HepG2 (cell line): ENCODE results near the gene PPP4C. TPM values are rescaled to one million over a fixed set of nuclear protein-coding genes. Genes with fewer than 3 reads are reported as not detected.

ENCODE experiments used
- ADNP ChIP-seq: sonication (generic); formaldehyde crosslinking; IDR thresholded peaks from 2 replicates; pipeline ENCODE4 v1.4.0; 2020; ENCODE audit warnings: missing genetic modification reagents
- EED ChIP-seq: sonication (generic); formaldehyde crosslinking; IDR thresholded peaks from 2 replicates; pipeline ENCODE4 v1.5.0; 2020; ENCODE audit warnings: mild to moderate bottlenecking, missing genetic modification reagents
- ETV5 ChIP-seq: IDR thresholded peaks from 2 replicates; pipeline ENCODE4 v1.6.1; 2018; ENCODE audit warnings: missing biosample characterization, missing genetic modification reagents, inconsistent platforms, borderline replicate concordance
- ETV6 ChIP-seq: sonication (generic); formaldehyde crosslinking; conservative IDR thresholded peaks from 2 replicates; pipeline ENCODE4 v1.4.0; 2020; ENCODE audit warnings: missing genetic modification reagents
- HES4 ChIP-seq: sonication (generic); formaldehyde crosslinking; IDR thresholded peaks from 2 replicates; pipeline ENCODE4 v1.9.0; 2021; ENCODE audit warnings: mild to moderate bottlenecking, missing genetic modification reagents, borderline replicate concordance
- IRX3 ChIP-seq: sonication (generic); formaldehyde crosslinking; IDR thresholded peaks from 2 replicates; pipeline ENCODE4 v1.8.1; 2023; ENCODE audit warnings: mild to moderate bottlenecking, low read depth, missing genetic modification reagents, borderline replicate concordance
- KDM1A ChIP-seq: IDR thresholded peaks from 2 replicates; pipeline ENCODE4 v1.6.1; 2016; ENCODE audit warnings: missing compliant biosample characterization
- SRSF1 ChIP-seq: fragments of 200-400 bp; formaldehyde crosslinking; optimal IDR thresholded peaks from 2 replicates; pipeline ENCODE3; 2017; ENCODE audit warnings: mild to moderate bottlenecking, low read depth, low read length, moderate library complexity
- THYN1 ChIP-seq: sonication (generic); formaldehyde crosslinking; IDR thresholded peaks from 2 replicates; pipeline ENCODE4 v1.8.1; 2023; ENCODE audit warnings: low read depth, mild to moderate bottlenecking, moderate library complexity, missing genetic modification reagents, borderline replicate concordance
- ZNF460 ChIP-seq: sonication (generic); formaldehyde crosslinking; IDR thresholded peaks from 2 replicates; pipeline ENCODE4 v1.5.1; 2020; ENCODE audit warnings: missing genetic modification reagents, mild to moderate bottlenecking, borderline replicate concordance
- ZNF619 ChIP-seq: sonication (generic); formaldehyde crosslinking; IDR thresholded peaks from 2 replicates; pipeline ENCODE4 v1.4.0; 2020; ENCODE audit warnings: mild to moderate bottlenecking, missing genetic modification reagents
- ZNF7 ChIP-seq: IDR thresholded peaks from 2 replicates; pipeline ENCODE4 v1.6.1; 2016; ENCODE audit warnings: missing biosample characterization, missing genetic modification reagents
- polyA plus RNA-seq, 8 experiments: library from polyadenylated mRNA; depleted of rRNA in 3 of 8; stranded (reverse) in 7 of 8; unstranded in 1 of 8; fragments of >200 nt; fragmentation: Illumina TruSeq in 4 of 8; extraction: Trizol in 4 of 8; gene quantifications; 2 replicates each; pipeline versions ENCODE4 v1.2.1 to v1.2.3, GENCODE V29; 2011 to 2016; ENCODE audit warnings: low read depth in 4 of 8, missing spikeins in 1 of 8, mixed read lengths in 1 of 8; ENCODE audit not compliant: insufficient read depth in 1 of 8
- total RNA-seq, 5 experiments: library from RNA; depleted of rRNA; stranded (reverse); fragments of >200 nt; fragmentation: Illumina TruSeq; extraction: Trizol; gene quantifications; 2 replicates each; pipeline ENCODE4 v1.2.3, GENCODE V29; 2016; ENCODE audit warnings: low read depth in 1 of 5
- TF ChIP-seq, protein P1 (sequence below): sonication (generic); formaldehyde crosslinking; IDR thresholded peaks from 2 replicates; pipeline ENCODE4 v1.4.0; 2020; ENCODE audit warnings: missing genetic modification reagents
- TF ChIP-seq, protein P2 (sequence below): sonication (generic); formaldehyde crosslinking; IDR thresholded peaks from 2 replicates; pipeline ENCODE4 v1.8.0; 2022; ENCODE audit warnings: missing genetic modification reagents, mild to moderate bottlenecking, borderline replicate concordance
- TF ChIP-seq, protein P3 (sequence below): sonication (generic); formaldehyde crosslinking; IDR thresholded peaks from 2 replicates; pipeline ENCODE4 v1.8.0; 2022; ENCODE audit warnings: low read depth, missing genetic modification reagents
- TF ChIP-seq, protein P4 (sequence below): sonication (generic); formaldehyde crosslinking; IDR thresholded peaks from 2 replicates; pipeline ENCODE4 v1.8.0; 2022; ENCODE audit warnings: mild to moderate bottlenecking, missing genetic modification reagents; ENCODE audit not compliant: insufficient replicate concordance
- TF ChIP-seq, protein P5 (sequence below): sonication (generic); formaldehyde crosslinking; IDR thresholded peaks from 2 replicates; pipeline ENCODE4 v1.5.0; 2020; ENCODE audit warnings: missing genetic modification reagents, mild to moderate bottlenecking, borderline replicate concordance

PPP4C gene
- total and polyA plus RNA-seq, 2 of the 13 experiments (the other 11 are each of a cell fraction or from before 2014, with no cell fraction given), result 176 to 220 TPM

DNA sequence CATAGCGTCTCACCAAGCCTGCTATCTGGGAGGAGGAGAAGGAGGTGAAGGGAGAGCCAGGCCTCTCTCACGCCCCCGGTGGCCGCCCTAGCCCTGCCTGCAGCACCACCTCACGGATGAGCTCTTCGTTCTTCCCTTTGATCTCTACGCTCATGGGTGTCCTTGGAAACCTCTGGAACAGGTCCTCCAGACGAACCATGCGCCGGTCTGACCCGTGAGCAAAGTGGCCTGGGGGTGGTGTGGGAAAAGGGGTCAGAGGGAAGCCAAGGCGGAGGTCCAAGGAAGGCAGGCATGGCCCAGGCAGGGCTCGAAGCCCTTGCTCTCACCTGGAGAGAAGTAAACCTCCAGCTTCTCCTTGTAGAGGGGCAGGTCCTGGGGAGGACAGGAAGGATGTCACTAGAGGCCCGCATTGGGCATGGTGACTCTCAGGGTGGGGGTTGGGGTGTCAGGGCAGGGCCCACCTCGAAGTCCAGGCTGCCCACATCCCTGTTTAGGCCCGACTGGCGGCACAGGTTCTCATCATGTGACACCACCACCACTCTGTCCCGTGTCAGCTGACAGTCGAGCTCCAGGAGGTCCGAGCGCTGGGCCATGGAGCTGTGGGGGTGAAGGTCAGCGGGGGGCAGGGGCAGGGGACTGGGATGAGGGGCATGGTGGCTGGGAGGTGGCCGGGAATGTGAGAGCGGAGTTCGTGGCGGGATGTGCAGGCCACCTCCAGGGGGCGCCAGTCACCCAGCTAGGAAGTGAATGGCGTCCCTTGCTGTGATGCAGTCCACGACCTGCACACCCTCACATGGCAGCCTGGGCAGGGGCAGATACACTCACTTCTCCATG, 36.6 kb downstream of the PPP4C start (continued):
- TF ChIP-seq, protein P1, sequence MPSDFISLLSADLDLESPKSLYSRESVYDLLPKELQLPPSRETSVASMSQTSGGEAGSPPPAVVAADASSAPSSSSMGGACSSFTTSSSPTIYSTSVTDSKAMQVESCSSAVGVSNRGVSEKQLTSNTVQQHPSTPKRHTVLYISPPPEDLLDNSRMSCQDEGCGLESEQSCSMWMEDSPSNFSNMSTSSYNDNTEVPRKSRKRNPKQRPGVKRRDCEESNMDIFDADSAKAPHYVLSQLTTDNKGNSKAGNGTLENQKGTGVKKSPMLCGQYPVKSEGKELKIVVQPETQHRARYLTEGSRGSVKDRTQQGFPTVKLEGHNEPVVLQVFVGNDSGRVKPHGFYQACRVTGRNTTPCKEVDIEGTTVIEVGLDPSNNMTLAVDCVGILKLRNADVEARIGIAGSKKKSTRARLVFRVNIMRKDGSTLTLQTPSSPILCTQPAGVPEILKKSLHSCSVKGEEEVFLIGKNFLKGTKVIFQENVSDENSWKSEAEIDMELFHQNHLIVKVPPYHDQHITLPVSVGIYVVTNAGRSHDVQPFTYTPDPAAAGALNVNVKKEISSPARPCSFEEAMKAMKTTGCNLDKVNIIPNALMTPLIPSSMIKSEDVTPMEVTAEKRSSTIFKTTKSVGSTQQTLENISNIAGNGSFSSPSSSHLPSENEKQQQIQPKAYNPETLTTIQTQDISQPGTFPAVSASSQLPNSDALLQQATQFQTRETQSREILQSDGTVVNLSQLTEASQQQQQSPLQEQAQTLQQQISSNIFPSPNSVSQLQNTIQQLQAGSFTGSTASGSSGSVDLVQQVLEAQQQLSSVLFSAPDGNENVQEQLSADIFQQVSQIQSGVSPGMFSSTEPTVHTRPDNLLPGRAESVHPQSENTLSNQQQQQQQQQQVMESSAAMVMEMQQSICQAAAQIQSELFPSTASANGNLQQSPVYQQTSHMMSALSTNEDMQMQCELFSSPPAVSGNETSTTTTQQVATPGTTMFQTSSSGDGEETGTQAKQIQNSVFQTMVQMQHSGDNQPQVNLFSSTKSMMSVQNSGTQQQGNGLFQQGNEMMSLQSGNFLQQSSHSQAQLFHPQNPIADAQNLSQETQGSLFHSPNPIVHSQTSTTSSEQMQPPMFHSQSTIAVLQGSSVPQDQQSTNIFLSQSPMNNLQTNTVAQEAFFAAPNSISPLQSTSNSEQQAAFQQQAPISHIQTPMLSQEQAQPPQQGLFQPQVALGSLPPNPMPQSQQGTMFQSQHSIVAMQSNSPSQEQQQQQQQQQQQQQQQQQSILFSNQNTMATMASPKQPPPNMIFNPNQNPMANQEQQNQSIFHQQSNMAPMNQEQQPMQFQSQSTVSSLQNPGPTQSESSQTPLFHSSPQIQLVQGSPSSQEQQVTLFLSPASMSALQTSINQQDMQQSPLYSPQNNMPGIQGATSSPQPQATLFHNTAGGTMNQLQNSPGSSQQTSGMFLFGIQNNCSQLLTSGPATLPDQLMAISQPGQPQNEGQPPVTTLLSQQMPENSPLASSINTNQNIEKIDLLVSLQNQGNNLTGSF (CRISPR knock-in tag), result no peak; the same call in 1 of the 2 replicates
- 0 out of 2 replicates have a peak, but pooled peaks have one; percentile 24 for TF ChIP-seq ETV6 (CRISPR knock-in tag)
- 0 out of 2 replicates have a peak, but pooled peaks have one; percentile 66 for TF ChIP-seq HES4 (CRISPR knock-in tag)
- TF ChIP-seq, protein P2, sequence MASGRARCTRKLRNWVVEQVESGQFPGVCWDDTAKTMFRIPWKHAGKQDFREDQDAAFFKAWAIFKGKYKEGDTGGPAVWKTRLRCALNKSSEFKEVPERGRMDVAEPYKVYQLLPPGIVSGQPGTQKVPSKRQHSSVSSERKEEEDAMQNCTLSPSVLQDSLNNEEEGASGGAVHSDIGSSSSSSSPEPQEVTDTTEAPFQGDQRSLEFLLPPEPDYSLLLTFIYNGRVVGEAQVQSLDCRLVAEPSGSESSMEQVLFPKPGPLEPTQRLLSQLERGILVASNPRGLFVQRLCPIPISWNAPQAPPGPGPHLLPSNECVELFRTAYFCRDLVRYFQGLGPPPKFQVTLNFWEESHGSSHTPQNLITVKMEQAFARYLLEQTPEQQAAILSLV (CRISPR knock-in tag), result peak; percentile 86; the same call in 1 of the 2 replicates
- TF ChIP-seq SRSF1, result no peak
- peak; percentile 96 for TF ChIP-seq KDM1A (CRISPR knock-in tag)
- no peak for TF ChIP-seq ZNF460 (CRISPR knock-in tag)
- peak; percentile 92 for TF ChIP-seq ADNP (CRISPR knock-in tag)
- TF ChIP-seq, protein P3, sequence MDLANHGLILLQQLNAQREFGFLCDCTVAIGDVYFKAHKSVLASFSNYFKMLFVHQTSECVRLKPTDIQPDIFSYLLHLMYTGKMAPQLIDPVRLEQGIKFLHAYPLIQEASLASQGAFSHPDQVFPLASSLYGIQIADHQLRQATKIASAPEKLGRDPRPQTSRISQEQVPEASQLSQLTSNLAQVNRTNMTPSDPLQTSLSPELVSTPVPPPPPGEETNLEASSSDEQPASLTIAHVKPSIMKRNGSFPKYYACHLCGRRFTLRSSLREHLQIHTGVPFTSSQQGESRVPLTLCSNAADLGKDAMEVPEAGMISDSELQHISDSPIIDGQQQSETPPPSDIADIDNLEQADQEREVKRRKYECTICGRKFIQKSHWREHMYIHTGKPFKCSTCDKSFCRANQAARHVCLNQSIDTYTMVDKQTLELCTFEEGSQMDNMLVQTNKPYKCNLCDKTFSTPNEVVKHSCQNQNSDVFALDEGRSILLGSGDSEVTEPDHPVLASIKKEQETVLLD (CRISPR knock-in tag), result no peak
- 0 out of 2 replicates have a peak, but pooled peaks have one; percentile 13 for TF ChIP-seq EED (CRISPR knock-in tag)
- peak; percentile 97 for TF ChIP-seq ZNF619 (CRISPR knock-in tag)
- TF ChIP-seq, protein P4, sequence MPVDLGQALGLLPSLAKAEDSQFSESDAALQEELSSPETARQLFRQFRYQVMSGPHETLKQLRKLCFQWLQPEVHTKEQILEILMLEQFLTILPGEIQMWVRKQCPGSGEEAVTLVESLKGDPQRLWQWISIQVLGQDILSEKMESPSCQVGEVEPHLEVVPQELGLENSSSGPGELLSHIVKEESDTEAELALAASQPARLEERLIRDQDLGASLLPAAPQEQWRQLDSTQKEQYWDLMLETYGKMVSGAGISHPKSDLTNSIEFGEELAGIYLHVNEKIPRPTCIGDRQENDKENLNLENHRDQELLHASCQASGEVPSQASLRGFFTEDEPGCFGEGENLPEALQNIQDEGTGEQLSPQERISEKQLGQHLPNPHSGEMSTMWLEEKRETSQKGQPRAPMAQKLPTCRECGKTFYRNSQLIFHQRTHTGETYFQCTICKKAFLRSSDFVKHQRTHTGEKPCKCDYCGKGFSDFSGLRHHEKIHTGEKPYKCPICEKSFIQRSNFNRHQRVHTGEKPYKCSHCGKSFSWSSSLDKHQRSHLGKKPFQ, result peak; percentile 63
- TF ChIP-seq, protein P5, sequence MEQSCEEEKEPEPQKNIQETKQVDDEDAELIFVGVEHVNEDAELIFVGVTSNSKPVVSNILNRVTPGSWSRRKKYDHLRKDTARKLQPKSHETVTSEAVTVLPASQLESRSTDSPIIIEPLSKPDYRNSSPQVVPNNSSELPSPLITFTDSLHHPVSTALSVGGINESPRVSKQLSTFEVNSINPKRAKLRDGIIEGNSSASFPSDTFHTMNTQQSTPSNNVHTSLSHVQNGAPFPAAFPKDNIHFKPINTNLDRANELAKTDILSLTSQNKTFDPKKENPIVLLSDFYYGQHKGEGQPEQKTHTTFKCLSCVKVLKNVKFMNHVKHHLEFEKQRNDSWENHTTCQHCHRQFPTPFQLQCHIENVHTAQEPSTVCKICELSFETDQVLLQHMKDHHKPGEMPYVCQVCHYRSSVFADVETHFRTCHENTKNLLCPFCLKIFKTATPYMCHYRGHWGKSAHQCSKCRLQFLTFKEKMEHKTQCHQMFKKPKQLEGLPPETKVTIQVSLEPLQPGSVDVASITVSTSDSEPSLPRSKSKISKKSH (CRISPR knock-in tag), result peak; percentile 57; the same call in 1 of the 2 replicates
- TF ChIP-seq ETV5 (CRISPR knock-in tag), result peak; percentile 37
- no peak for TF ChIP-seq IRX3 (CRISPR knock-in tag)
- no peak for TF ChIP-seq THYN1 (CRISPR knock-in tag)
- no peak for TF ChIP-seq ZNF7 (CRISPR knock-in tag)
